Transverse colon (tissue), 3 donors: ENCODE results near the gene NCK2.

Experiments used
- POLR2A ChIP-seq: fragments of 450-650 bp; IDR thresholded peaks from one replicate; pipeline ENCODE4 v1.6.1; 2016; ENCODE audit warnings: antibody characterized with exemption, mild to moderate bottlenecking, moderate library complexity
- TF ChIP-seq, protein P1 (sequence below), 5 experiments: fragments of 200-600 bp in 3 of 5; fragments of 450-650 bp in 2 of 5; sonication (generic) in 3 of 5; IDR thresholded peaks; 1 replicate in 2 of 5; 2 replicates in 3 of 5; pipeline ENCODE4 v1.5.1; 2016 to 2017; ENCODE audit warnings: antibody characterized with exemption in 5 of 5, inconsistent platforms in 3 of 5, mild to moderate bottlenecking in 2 of 5, moderate library complexity in 1 of 5

- TF ChIP-seq, protein P1, sequence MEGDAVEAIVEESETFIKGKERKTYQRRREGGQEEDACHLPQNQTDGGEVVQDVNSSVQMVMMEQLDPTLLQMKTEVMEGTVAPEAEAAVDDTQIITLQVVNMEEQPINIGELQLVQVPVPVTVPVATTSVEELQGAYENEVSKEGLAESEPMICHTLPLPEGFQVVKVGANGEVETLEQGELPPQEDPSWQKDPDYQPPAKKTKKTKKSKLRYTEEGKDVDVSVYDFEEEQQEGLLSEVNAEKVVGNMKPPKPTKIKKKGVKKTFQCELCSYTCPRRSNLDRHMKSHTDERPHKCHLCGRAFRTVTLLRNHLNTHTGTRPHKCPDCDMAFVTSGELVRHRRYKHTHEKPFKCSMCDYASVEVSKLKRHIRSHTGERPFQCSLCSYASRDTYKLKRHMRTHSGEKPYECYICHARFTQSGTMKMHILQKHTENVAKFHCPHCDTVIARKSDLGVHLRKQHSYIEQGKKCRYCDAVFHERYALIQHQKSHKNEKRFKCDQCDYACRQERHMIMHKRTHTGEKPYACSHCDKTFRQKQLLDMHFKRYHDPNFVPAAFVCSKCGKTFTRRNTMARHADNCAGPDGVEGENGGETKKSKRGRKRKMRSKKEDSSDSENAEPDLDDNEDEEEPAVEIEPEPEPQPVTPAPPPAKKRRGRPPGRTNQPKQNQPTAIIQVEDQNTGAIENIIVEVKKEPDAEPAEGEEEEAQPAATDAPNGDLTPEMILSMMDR (IDR thresholded peaks at IDR 0.05), result no peak
- TF ChIP-seq POLR2A, result no peak
These were observed 76.9 kb downstream of the NCK2 start for GRCh38 chr2:105821428-105822125.
